Adipocyte (in vitro differentiated cells): Measurements from ENCODE around the gene KANK4.
"Not testable (repeated sequence)": the region's sequence is repeated elsewhere in the genome, so short reads cannot be mapped to it uniquely, and the experiment has no call there.

Experiments used
- DNase-seq: peaks from one replicate; pipeline ENCODE4 v3.0.0-alpha.2; 2015; ENCODE audit warnings: low read depth
- H3K27me3 ChIP-seq: replicated peaks from 2 replicates; pipeline ENCODE4 v1.7.0; 2013; ENCODE audit warnings: mild to moderate bottlenecking, low read length, moderate library complexity; ENCODE audit not compliant: control insufficient read depth, insufficient read depth
- H3K36me3 ChIP-seq: 2 replicates; pipeline ENCODE4 v1.7.0; 2013; ENCODE audit warnings: low read length, mild to moderate bottlenecking, moderate library complexity; ENCODE audit not compliant: control insufficient read depth, insufficient read depth, severe bottlenecking
- H3K4me1 ChIP-seq: 2 replicates; pipeline ENCODE4 v1.7.0; 2013; ENCODE audit warnings: mild to moderate bottlenecking, low read length, moderate library complexity; ENCODE audit not compliant: control insufficient read depth, insufficient read depth
- H3K4me3 ChIP-seq: 2 replicates; pipeline ENCODE4 v1.7.0; 2013; ENCODE audit warnings: mild to moderate bottlenecking, low read length, moderate library complexity
- H3K9ac ChIP-seq: 2 replicates; pipeline ENCODE4 v1.7.0; 2013; ENCODE audit warnings: mild to moderate bottlenecking, low read length, moderate library complexity
- H3K9me3 ChIP-seq: 2 replicates; pipeline ENCODE4 v1.7.0; 2013; ENCODE audit warnings: mild to moderate bottlenecking, low read length, moderate library complexity; ENCODE audit not compliant: control insufficient read depth

KANK4 gene

DNA sequence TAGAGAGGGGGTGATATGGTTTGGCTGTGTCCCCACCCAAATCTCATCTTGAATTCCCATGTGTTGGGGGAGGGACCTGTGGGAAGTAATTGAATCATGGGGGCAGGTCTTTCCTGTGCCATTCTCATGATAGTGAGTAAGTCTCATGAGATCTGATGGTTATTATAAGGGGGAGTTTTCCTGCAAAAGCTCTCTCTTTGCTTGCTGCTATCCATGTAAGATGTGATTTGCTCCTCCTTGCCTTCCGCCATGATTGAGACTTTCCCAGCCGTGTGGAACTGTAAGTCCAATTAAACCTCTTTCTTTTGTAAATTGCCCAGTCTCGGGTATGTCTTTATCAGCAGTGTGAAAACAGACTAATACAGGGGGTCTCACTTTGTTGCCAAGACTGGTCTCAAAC is 74.9 kb downstream of the KANK4 start:
- H3K36me3 ChIP-seq = not testable (repeated sequence)

DNA sequence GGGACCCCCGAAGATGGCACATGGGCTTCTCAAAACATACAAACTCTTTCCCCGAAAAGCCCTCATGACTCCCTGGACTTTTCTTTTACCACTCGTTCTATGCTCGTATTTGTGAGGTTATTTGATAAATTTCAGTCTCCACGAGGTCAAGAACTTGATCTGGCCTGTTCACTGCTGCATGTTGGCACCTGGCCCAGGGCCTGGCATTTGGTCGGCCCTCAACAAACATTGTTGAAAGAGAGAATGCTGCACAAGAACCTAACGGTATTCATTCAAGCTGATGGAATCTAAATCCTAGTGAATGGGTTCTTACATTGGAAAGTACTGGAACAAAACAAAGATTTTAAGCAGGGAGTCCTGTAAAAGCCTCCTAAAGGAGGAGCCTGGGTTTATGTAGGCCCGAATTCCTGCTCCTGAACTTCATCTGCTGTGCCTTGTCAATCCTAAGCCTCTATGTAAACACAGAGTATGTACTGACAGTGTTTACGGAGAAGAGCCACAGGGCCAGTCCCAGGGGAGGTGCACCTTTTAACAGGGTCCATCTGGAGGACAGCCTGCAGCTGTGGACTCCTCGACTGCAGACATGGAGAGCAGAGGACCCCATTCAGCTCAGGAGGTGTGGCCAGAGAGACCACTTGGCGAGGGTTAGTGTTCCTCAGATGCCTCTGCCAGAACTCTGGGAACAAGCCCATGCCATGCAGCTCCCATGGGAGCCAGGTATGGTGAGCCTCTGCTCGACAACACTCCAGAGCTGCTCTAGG is 77.7 kb downstream of the KANK4 start:
- H3K9me3 ChIP-seq = no peaks in the 10 kb centered on the region
- DNase-seq = peak; percentile 17
- H3K27me3 ChIP-seq = peaks cover 5% of the 10 kb centered on the region
- H3K9ac ChIP-seq = no peak overlapping the region
- H3K4me3 ChIP-seq = no peak overlapping the region
- H3K36me3 ChIP-seq = no peaks in the 10 kb centered on the region
- no peaks in the 10 kb centered on the region for H3K4me1 ChIP-seq

More for the DNA sequence above, 74.9 kb downstream of the KANK4 start:
- H3K4me3 ChIP-seq, H3K4me1 ChIP-seq, H3K27me3 ChIP-seq, H3K9me3 ChIP-seq, DNase-seq, H3K9ac ChIP-seq: not testable (repeated sequence)

DNA sequence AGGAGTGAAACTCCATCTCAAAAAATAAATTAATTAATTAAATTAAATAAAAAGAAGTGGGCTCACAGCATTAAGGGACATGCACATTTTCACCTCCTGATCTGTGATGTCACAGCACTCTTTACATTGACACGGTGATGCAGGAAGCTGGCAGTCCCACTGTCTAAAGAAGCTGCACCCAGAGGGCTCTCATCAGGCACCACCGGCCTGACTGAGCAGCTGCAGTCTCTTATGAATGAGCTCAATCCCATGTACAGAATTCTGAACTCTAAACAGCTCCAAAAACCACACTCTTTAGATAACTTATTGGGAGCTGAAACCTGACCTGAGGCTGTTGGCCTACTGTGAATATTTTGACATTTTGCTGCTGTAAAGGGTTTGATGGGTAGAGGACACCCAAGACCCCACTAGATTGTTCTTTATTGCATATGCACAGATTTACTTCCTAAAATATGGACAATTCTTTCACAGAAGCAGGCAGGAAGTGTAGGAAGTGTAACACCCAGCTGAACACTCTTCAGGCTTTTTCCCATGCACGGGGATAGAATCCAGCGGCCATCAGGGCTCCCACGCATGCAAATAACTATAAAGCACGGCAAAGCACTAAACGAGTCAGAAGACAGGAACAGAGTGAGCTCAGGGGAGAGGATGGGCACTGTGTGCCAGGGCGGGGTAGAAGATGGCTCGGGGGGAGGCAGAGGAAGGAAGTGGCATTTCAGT is 78.4 kb downstream of the KANK4 start:
- no peak for DNase-seq
- Histone ChIP-seq H3K27me3 (peaks cover 5% of the 10 kb centered on the region), H3K9ac (no peak overlapping the region), H3K9me3 (no peaks in the 10 kb centered on the region), H3K4me3 (no peak overlapping the region), H3K4me1 (no peaks in the 10 kb centered on the region), H3K36me3 (no peaks in the 10 kb centered on the region)

DNA sequence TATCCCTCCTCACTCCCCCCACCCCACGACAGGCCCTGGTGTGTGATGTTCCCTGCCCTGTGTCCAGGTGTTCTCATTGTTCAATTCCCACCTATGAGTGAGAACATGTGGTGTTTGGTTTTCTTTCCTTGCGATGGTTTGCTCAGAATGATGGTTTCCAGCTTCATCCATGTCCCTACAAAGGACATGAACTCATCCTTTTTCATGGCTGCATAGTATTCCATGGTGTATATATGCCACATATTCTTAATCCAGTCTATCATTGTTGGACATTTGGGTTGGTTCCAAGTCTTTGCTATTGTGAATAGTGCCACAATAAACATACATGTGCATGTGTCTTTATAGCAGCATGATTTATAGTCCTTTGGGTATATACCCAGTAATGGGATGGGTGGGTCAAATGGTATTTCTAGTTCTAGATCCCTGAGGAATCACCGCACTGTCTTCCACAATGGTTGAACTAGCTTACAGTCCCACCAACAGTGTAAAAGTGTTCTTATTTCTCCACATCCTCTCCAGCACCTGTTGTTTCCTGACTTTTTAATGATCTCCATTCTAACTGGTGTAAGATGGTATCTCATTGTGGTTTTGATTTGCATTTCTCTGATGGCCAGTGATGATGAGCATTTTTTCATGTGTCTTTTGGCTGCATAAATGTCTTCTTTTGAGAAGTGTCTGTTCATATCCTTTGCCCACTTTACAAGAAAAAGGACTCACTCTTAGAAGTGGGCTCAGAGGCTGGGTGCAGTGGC is 79.4 kb downstream of the KANK4 start:
- H3K27me3 ChIP-seq, DNase-seq, H3K9ac ChIP-seq, H3K4me1 ChIP-seq, H3K36me3 ChIP-seq, H3K9me3 ChIP-seq, H3K4me3 ChIP-seq: not testable (repeated sequence)

DNA sequence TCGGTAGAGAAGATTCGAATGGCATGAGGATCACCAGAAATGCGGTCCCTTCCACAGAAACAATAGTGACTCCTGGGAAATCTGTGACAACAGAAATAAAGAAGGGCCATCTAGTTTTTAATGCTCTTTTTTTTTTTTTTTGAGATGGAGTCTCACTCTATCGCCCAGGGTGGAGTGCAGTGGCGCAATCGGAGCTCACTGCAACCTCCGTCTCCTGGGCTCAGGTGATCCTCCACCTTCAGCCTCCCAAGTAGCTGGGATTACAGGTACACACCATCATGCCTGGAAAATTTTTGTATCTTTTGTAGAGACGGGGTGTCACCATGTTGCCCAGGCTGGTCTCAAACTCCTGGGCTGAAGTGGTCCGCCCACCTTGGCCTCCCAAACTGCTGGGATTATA is 80.7 kb downstream of the KANK4 start:
- no peak for DNase-seq
- H3K9ac ChIP-seq = no peak overlapping the region
- H3K36me3 ChIP-seq = no peaks in the 10 kb centered on the region
- no peaks in the 10 kb centered on the region for H3K9me3 ChIP-seq
- H3K4me3 ChIP-seq = no peak overlapping the region
- peaks cover 5% of the 10 kb centered on the region for H3K27me3 ChIP-seq
- no peaks in the 10 kb centered on the region for H3K4me1 ChIP-seq

DNA sequence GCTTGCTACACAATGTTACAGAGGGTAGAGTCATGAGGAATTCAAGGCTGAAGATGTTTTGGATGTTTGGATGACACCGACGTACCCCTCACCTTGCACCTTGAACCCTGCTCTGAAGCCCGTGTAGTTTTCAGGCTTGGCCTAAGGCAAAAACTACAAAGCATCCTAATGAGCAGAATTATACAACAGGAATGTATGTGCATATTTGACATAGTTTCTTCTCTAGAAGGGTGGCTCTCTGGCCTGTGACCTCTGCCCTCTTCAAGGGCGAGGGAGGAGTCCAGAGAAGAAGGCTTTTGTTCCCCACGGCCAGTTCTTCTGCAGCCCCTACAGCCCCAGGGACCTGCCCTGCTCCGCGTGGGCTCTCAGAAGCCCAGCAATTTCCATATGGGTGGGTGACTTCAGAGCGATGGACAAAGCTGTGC is 81.3 kb downstream of the KANK4 start:
- H3K4me3 ChIP-seq = no peak overlapping the region
- H3K9ac ChIP-seq = no peak overlapping the region
- peaks cover 5% of the 10 kb centered on the region for H3K27me3 ChIP-seq
- H3K4me1 ChIP-seq = no peaks in the 10 kb centered on the region
- no peak for DNase-seq
- H3K9me3 ChIP-seq = no peaks in the 10 kb centered on the region
- H3K36me3 ChIP-seq = no peaks in the 10 kb centered on the region

DNA sequence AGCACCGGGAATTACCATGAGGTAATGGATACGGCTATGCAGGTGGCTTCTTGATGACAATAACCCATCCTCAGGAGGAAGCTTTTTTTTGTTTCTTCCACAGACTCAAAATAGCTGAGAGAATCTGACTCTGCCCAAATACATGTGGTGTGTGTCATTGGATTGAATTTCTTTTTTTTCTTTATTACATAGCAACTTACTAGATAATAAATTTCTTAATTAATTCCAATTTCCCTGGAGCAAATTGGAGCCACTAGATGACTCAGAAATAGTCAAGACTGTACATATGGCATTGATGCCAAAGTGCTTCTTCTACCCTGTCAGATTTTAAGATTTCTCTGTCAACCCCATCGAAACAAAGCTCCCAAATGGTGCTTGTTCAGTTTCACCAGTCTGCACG is 81.9 kb downstream of the KANK4 start:
- Histone ChIP-seq H3K4me1 (no peaks in the 10 kb centered on the region), H3K9me3 (no peaks in the 10 kb centered on the region), H3K4me3 (no peak overlapping the region), H3K27me3 (peaks cover 5% of the 10 kb centered on the region), H3K9ac (no peak overlapping the region), H3K36me3 (no peaks in the 10 kb centered on the region)
- DNase-seq = no peak

DNA sequence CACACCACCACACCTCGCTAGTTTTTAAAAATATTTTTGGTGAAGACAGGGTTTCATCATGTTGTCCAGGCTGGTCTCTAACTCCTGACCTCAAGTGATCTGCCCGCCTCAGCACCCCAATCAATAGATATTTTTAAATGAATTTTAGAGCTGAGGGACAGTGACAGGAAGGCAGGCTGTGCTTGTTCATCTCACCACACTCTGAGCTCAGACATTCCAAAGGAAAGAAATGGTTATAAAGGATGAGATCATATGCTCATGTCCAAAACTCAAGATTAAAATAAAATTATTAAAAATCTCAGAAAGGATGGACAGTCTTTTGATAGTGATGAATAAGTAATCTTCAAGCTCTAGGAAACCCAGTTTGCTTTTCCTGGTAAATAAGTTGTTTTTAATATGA is 83.7 kb downstream of the KANK4 start:
- no peaks in the 10 kb centered on the region for H3K9me3 ChIP-seq
- no peak for DNase-seq
- H3K4me3 ChIP-seq = no peak overlapping the region
- no peaks in the 10 kb centered on the region for H3K27me3 ChIP-seq
- no peak overlapping the region for H3K9ac ChIP-seq
- no peaks in the 10 kb centered on the region for H3K4me1 ChIP-seq
- no peaks in the 10 kb centered on the region for H3K36me3 ChIP-seq

DNA sequence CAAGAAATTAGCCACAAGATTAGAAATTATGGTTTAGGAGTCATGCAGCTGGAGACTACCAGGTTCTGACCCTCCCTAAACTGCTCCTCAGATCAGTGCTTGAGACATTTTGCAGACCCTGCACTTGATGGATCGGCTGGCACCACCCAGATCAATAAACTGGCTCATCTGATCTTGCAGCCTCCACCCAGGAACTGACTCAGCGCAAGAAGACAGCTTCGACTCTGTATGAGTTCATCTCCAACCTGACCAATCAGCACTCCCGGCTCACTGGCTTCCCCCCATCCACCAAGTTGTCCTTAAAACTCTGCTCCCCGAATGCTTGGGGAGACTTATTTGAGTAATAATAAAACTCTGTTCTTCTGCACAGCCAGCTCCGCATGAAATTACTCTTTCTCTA is 84.5 kb downstream of the KANK4 start:
- no peaks in the 10 kb centered on the region for H3K36me3 ChIP-seq
- no peak for DNase-seq
- no peak overlapping the region for H3K9ac ChIP-seq

DNA sequence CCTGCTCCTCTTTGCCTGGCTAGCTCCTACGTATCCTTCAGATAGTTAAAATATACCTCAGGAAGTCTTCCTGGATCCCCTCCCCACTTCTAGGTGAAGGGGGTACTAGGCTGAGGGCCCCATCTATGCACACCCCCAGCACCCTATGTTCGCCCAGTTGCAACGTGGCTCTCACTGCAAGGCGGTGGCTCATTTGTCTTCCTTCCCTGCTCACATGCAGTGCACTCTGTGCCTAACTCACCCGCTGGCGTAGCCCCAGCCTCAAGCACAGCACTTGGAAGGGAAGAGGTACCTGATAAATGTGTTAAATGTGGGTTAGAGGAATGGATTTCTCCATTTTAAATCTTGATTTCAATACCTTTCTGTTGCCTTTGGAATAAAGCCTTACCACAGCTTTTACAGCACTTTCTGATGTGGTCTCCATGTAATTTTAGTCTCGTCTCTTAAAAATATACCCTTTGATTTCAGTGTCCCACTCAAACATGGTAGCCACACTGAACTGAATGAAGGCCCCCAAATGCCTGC is 85.2 kb downstream of the KANK4 start:
- no peak for DNase-seq
- Histone ChIP-seq H3K9me3 (no peaks in the 10 kb centered on the region), H3K4me1 (peaks cover 5% of the 10 kb centered on the region), H3K4me3 (no peak overlapping the region), H3K27me3 (no peaks in the 10 kb centered on the region), H3K9ac (no peak overlapping the region), H3K36me3 (no peaks in the 10 kb centered on the region)

More for the DNA sequence above, 84.5 kb downstream of the KANK4 start:
- no peak overlapping the region for H3K4me3 ChIP-seq
- H3K27me3 ChIP-seq = no peaks in the 10 kb centered on the region
- H3K4me1 ChIP-seq = peaks cover 4% of the 10 kb centered on the region
- no peaks in the 10 kb centered on the region for H3K9me3 ChIP-seq

DNA sequence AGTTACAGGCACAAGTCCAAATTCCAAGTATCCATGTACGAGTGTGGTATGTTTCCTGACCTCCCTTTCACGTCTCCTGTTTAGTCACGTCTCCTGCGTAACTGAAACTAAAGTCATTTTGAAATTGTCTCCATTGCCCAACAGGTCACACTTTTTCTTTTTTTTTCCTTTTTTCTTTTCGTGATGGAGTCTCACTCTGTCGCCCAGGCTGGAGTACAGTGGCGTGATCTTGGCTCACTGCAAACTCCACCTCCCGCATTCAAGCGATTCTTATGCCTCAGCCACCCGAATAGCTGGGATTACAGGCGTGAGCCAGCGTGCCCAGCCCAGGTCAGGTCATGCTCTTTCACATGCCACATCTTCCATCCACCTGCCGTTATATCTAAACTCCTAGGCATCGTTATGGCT is 86.4 kb downstream of the KANK4 start:
- H3K36me3 ChIP-seq = no peaks in the 10 kb centered on the region
- H3K4me1 ChIP-seq = peaks cover 5% of the 10 kb centered on the region
- H3K9me3 ChIP-seq = no peaks in the 10 kb centered on the region
- H3K27me3 ChIP-seq = no peaks in the 10 kb centered on the region
- no peak overlapping the region for H3K9ac ChIP-seq
- no peak overlapping the region for H3K4me3 ChIP-seq
- no peak for DNase-seq
